ENCODE measurements around the gene ATP6V1C2. TPM values are rescaled to one million over a fixed set of nuclear protein-coding genes. Genes with fewer than 3 reads are reported as not detected.

ATP6V1C2 gene
- total RNA-seq, 4 donors from 2014 or later: not detected

DNA sequence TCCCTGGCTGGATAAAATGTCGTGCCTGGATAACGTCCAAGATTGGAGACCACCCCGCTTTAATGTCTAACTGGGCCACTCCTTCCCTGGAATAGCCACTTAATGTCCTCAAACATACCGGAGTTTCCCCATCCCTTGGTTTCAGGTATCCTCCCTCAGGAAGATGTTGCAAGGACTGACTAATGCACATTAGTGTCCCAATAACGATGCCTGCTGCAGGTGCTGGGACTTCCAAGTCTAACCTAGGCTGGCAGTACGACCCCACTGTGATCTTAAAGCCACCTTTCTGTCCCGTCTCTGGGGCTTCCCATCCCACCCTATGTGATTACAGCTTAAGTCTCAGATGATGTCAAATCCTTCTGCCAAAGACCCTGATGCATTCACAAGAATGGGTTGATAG lies 1.1 kb upstream of the ATP6V1C2 start:
- DNase-seq (no peak), ATAC-seq (no peak)
- no peaks in the 10 kb centered on the region for H3K9me3 ChIP-seq
- no peak overlapping the region for H3K4me3 ChIP-seq
- intact Hi-C loops (cut with DNase I; ENCODE audit: low total_unique reads) (no loop called here), in situ Hi-C loops (cut with MboI; ENCODE audit: low sequenced_read_pairs in 4 of 4) (no loop called here)
- H3K27ac ChIP-seq: no peak overlapping the region
- peaks cover 6 to 11% of the 10 kb centered on the region in 2 donors for H3K4me1 ChIP-seq
- peaks cover 42 to 51% (median 47%) of the 10 kb centered on the region in 3 donors for H3K27me3 ChIP-seq
- TF ChIP-seq, protein P1, sequence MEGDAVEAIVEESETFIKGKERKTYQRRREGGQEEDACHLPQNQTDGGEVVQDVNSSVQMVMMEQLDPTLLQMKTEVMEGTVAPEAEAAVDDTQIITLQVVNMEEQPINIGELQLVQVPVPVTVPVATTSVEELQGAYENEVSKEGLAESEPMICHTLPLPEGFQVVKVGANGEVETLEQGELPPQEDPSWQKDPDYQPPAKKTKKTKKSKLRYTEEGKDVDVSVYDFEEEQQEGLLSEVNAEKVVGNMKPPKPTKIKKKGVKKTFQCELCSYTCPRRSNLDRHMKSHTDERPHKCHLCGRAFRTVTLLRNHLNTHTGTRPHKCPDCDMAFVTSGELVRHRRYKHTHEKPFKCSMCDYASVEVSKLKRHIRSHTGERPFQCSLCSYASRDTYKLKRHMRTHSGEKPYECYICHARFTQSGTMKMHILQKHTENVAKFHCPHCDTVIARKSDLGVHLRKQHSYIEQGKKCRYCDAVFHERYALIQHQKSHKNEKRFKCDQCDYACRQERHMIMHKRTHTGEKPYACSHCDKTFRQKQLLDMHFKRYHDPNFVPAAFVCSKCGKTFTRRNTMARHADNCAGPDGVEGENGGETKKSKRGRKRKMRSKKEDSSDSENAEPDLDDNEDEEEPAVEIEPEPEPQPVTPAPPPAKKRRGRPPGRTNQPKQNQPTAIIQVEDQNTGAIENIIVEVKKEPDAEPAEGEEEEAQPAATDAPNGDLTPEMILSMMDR (IDR thresholded peaks at IDR 0.05 in 4 of 5, conservative IDR thresholded peaks at IDR 0.05 in 1 of 5): no peak
- H3K36me3 ChIP-seq: no peaks in the 10 kb centered on the region

DNA sequence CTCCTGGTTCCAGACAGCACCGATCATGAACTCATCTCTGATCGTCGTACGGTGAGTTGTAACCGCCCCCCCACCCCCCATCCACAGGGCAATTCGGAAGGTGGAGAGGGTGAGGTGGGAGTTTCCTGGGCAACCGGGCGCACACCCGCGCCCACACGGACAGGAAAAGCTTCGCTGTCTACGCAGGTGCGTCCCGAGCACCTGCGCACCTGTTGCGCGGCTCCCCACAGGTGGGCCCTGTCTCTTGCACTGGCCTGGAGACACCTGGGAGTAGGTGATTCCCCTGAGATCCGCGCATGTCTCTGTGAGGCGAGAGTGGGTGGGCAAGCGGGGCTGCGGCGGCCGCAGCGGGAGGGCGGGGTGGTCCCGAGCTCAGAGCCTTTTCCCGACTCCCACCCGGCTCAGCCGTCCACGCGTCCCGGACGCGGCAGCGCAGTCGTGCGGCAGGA lies 459 bp upstream of the ATP6V1C2 start:
- Histone ChIP-seq H3K27me3 (peaks cover 48 to 56% (median 53%) of the 10 kb centered on the region in 3 donors), H3K9me3 (no peaks in the 10 kb centered on the region), H3K4me3 (peak overlapping the region; percentile 25 to 51 (median 40)), H3K4me1 (peaks cover 6 to 11% of the 10 kb centered on the region in 2 donors), H3K36me3 (no peaks in the 10 kb centered on the region), H3K27ac (no peak overlapping the region)
- intact Hi-C loops (cut with DNase I; ENCODE audit: low total_unique reads) (no loop called here), in situ Hi-C loops (cut with MboI; ENCODE audit: low sequenced_read_pairs in 4 of 4) (no loop called here)
- no peak for ATAC-seq
- DNase-seq: no peak
- TF ChIP-seq, protein P1 (IDR thresholded peaks at IDR 0.05 in 4 of 5, conservative IDR thresholded peaks at IDR 0.05 in 1 of 5): no peak
- TF ChIP-seq POLR2A (IDR thresholded peaks at IDR 0.05): no peak

DNA sequence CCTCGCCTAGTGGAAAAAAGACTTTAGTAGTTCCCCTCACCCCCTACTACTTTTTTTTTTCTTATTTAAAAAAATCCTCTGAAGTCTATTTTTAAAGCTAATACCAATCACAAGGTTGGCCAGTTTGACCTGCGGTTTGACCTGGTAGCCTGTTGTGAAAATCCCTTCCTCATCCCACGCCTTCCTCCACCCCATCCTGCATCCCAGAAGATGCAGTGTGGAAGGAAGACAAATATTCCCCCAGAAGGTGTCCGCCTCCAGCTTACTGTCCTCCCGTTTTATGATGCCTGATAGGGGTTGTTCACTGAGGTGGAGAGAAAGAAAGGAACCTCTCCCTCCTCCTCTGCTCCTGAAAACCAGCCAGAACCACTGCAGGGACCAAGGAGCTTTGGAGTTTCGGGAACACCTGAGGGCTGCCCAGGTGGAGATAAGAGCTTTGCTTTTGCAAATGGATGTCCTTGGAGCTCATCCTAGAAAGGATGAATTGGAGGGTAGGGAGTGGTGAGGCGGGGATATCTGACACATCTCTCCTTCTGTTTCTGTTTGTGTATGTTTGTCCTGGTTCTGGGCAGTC lies 909 bp downstream of the ATP6V1C2 start:
- intact Hi-C loops (cut with DNase I; ENCODE audit: low total_unique reads): no loop called here
- Histone ChIP-seq H3K9me3 (no peaks in the 10 kb centered on the region), H3K27me3 (peaks cover 51 to 56% (median 56%) of the 10 kb centered on the region in 3 donors), H3K36me3 (no peaks in the 10 kb centered on the region), H3K27ac (no peak overlapping the region), H3K4me1 (peaks cover 6 to 11% of the 10 kb centered on the region in 2 donors), H3K4me3 (peak overlapping the region; percentile 18 to 51 (median 40))
- no peak for TF ChIP-seq POLR2A (IDR thresholded peaks at IDR 0.05)
- TF ChIP-seq, protein P1 (IDR thresholded peaks at IDR 0.05 in 4 of 5, conservative IDR thresholded peaks at IDR 0.05 in 1 of 5): no peak
- in situ Hi-C loops (cut with MboI; ENCODE audit: low sequenced_read_pairs in 4 of 4): no loop called here
- ATAC-seq (no peak), DNase-seq (no peak)

DNA sequence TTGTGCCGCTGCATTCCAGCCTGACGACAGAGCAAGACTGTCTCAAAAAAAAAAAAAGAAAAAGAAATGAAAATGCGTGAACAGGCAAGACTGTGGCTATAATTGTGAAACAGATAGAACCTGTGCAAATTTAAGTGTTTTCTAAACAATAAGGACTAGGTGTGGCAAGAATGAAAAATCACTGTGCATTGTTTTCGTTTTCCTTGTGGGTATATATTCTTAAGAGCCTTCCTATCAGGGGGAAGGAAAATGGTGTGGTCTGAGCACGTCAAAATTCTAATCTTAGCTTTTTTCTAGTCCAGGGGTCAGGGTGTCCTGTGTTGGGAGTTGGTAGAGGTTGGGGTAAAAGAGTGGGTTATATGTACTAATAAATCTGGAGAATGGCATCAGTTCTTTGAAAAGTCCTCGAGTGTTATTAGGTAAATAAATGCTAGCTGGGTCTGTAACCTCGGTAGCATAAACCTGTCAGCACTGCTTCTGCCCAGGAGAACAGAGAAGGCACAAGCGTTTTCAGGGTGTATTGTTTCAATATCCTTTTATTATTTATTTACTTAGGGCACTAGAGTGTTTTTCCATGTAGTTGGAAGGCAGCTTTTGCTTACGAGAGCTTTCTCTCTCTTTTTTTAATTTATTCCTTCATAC lies 11.6 kb downstream of the ATP6V1C2 start:
- no peaks in the 10 kb centered on the region for H3K36me3 ChIP-seq
- ATAC-seq (no peak), DNase-seq (no peak)
- intact Hi-C loops (cut with DNase I; ENCODE audit: low total_unique reads): no loop called here
- no peaks in the 10 kb centered on the region for H3K4me1 ChIP-seq
- no peak for TF ChIP-seq POLR2A (IDR thresholded peaks at IDR 0.05)
- TF ChIP-seq, protein P1 (IDR thresholded peaks at IDR 0.05 in 4 of 5, conservative IDR thresholded peaks at IDR 0.05 in 1 of 5): no peak
- H3K4me3 ChIP-seq: no peak overlapping the region
- H3K27me3 ChIP-seq: no peaks in the 10 kb centered on the region
- in situ Hi-C loops (cut with MboI; ENCODE audit: low sequenced_read_pairs in 4 of 4): no loop called here
- H3K27ac ChIP-seq: no peak overlapping the region
- H3K9me3 ChIP-seq: no peaks in the 10 kb centered on the region

Measured in gastrocnemius medialis (tissue), 4 donors.